DOHH2 (cell line): ENCODE data around the gene DUOXA1.
A peak's percentile ranks its signal among the peaks of the same experiment; 100 is the strongest.

Source experiments
- H3F3A ChIP-seq: fragments of 200-600 bp; sonication (generic), shearing (Covaris generic); 2 replicates; pipeline ENCODE4 v1.6.0; 2016; ENCODE audit warnings: antibody characterized with exemption, mild to moderate bottlenecking; ENCODE audit not compliant: control insufficient read depth, insufficient read depth
- H3K27ac ChIP-seq: fragments of 200-600 bp; sonication (generic); 2 replicates; pipeline ENCODE4 v1.5.1; 2014; ENCODE audit warnings: low read depth, mild to moderate bottlenecking, low read length, moderate library complexity
- H3K27me3 ChIP-seq: fragments of 200-600 bp; sonication (generic); 2 replicates; pipeline ENCODE4 v1.6.1; 2014; ENCODE audit warnings: mild to moderate bottlenecking, low read length, mixed read lengths; ENCODE audit not compliant: control insufficient read depth
- H3K36me3 ChIP-seq: fragments of 200-600 bp; sonication (generic); 2 replicates; pipeline ENCODE4 v1.6.1; 2014; ENCODE audit warnings: mild to moderate bottlenecking, low read length, moderate library complexity, mixed read lengths; ENCODE audit not compliant: control insufficient read depth
- H3K4me1 ChIP-seq: fragments of 200-600 bp; sonication (generic); 2 replicates; pipeline ENCODE4 v1.6.1; 2014; ENCODE audit warnings: mild to moderate bottlenecking, low read length, mixed read lengths; ENCODE audit not compliant: control insufficient read depth
- H3K4me2 ChIP-seq: fragments of 200-600 bp; sonication (generic); 2 replicates; pipeline ENCODE4 v1.6.0; 2014; ENCODE audit warnings: mild to moderate bottlenecking, low read length, moderate library complexity
- H3K4me3 ChIP-seq: fragments of 200-600 bp; sonication (generic); 2 replicates; pipeline ENCODE4 v1.5.1; 2014; ENCODE audit warnings: mild to moderate bottlenecking, low read length, mixed read lengths
- H3K79me2 ChIP-seq: fragments of 200-600 bp; sonication (generic); 2 replicates; pipeline ENCODE4 v1.6.1; 2014; ENCODE audit warnings: mild to moderate bottlenecking, low read length, mixed read lengths; ENCODE audit not compliant: control insufficient read depth
- H3K9me2 ChIP-seq: fragments of 200-600 bp; sonication (generic); replicated peaks from 2 replicates; pipeline ENCODE4 v1.6.1; 2014; ENCODE audit warnings: mild to moderate bottlenecking, low read length, mixed read lengths; ENCODE audit not compliant: control insufficient read depth
- H3K9me3 ChIP-seq: fragments of 200-600 bp; sonication (generic); 2 replicates; pipeline ENCODE4 v1.6.1; 2014; ENCODE audit warnings: antibody characterized with exemption, low read length, mixed read lengths; ENCODE audit not compliant: control insufficient read depth, insufficient read depth
- H4K20me1 ChIP-seq: fragments of 200-600 bp; sonication (generic); 2 replicates; pipeline ENCODE4 v1.6.0; 2014; ENCODE audit warnings: low read depth, mild to moderate bottlenecking, antibody characterized with exemption, low read length, moderate library complexity; ENCODE audit not compliant: control insufficient read depth, insufficient read depth
- EZH2phosphoT487 ChIP-seq: fragments of 200-600 bp; sonication (generic); IDR thresholded peaks from 2 replicates; pipeline ENCODE4 v1.6.1; 2017; ENCODE audit warnings: borderline replicate concordance, mild to moderate bottlenecking, antibody characterized with exemption, low read length, moderate library complexity, mixed read lengths
- TF ChIP-seq, protein P1 (sequence below): fragments of 200-600 bp; sonication (generic); IDR thresholded peaks from one replicate; pipeline ENCODE4 v1.5.1; 2014; ENCODE audit warnings: antibody characterized with exemption, mild to moderate bottlenecking, low read depth, low read length; ENCODE audit not compliant: poor library complexity, severe bottlenecking

Gene DUOXA1

DNA sequence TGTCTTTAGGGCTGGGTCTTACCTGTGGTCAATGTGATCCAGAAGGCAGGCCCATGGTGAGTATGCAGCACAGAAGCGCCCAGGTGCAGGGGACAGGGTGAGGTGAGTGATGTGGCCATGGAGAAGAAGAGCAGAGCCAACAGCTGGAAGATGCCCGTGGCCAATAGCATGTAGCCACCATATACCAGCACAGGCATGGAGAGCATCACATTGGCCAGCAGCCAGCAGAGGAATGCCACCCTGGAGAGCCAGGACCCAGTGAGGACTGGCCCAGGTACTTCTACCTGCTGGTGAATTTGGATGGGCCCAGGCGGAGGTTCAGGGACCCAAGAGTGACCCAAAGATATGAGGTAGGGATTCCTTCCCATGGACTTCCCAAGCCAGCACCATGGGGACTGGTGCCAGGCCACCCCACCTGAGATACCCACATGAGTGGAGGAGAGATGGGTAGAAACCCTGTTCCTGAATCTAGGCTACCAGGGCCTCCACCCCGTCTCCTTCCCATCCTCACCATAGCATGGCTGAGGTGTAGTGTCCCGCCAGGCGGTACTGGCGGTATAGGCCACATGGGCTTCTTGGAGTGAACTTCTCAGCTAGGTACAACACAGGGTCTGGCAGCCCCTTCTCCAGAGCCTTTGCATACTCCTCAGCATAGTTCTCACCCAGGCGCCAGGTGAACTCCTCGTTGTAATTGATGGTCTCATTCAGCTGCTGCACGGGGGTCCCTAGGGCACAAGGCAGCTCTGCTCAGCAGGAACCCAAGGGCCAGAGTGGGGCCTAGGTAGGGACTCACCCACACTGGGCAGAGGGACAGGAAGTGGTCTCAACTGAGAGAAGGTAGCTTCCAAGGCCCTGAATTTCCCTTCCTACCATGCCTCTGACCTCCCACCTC lies 9.4 kb downstream of the DUOXA1 start:
- Histone ChIP-seq H3K4me1 (peaks cover 3% of the 10 kb centered on the region; the same call in 1 of the 2 replicates), H3F3A (no peaks in the 10 kb centered on the region), H3K4me2 (no peak overlapping the region), H4K20me1 (no peaks in the 10 kb centered on the region), H3K27me3 (peaks cover 30% of the 10 kb centered on the region), H3K4me3 (no peak overlapping the region), H3K79me2 (no peaks in the 10 kb centered on the region), H3K36me3 (no peaks in the 10 kb centered on the region), H3K9me2 (no peaks in the 10 kb centered on the region), H3K9me3 (no peaks in the 10 kb centered on the region), H3K27ac (no peak overlapping the region)
- TF ChIP-seq EZH2phosphoT487 = no peak
- TF ChIP-seq, protein P1, sequence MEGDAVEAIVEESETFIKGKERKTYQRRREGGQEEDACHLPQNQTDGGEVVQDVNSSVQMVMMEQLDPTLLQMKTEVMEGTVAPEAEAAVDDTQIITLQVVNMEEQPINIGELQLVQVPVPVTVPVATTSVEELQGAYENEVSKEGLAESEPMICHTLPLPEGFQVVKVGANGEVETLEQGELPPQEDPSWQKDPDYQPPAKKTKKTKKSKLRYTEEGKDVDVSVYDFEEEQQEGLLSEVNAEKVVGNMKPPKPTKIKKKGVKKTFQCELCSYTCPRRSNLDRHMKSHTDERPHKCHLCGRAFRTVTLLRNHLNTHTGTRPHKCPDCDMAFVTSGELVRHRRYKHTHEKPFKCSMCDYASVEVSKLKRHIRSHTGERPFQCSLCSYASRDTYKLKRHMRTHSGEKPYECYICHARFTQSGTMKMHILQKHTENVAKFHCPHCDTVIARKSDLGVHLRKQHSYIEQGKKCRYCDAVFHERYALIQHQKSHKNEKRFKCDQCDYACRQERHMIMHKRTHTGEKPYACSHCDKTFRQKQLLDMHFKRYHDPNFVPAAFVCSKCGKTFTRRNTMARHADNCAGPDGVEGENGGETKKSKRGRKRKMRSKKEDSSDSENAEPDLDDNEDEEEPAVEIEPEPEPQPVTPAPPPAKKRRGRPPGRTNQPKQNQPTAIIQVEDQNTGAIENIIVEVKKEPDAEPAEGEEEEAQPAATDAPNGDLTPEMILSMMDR = no peak

DNA sequence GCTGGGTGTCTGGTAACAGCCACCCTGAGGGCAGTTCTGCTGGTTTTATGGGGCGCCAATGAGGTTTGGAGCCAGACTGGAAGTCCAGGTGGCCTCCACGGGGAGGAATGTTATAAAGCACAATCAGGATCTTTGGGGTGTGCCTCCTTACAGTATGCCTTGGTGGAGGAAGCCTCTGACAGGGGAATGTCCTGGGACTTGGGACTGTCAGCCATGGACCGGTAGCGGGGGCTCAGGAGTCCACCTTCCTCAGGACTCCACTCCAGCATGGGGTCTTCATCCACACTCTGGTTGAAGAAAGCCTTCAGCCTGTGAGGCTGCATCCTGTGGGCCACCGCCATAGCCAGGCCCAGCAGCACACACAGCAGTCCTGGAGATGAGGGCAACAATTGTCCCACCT lies 10.7 kb downstream of the DUOXA1 start:
- Histone ChIP-seq H3K4me2 (no peak overlapping the region), H3K27me3 (peaks cover 37% of the 10 kb centered on the region), H3K9me2 (no peaks in the 10 kb centered on the region)

DNA sequence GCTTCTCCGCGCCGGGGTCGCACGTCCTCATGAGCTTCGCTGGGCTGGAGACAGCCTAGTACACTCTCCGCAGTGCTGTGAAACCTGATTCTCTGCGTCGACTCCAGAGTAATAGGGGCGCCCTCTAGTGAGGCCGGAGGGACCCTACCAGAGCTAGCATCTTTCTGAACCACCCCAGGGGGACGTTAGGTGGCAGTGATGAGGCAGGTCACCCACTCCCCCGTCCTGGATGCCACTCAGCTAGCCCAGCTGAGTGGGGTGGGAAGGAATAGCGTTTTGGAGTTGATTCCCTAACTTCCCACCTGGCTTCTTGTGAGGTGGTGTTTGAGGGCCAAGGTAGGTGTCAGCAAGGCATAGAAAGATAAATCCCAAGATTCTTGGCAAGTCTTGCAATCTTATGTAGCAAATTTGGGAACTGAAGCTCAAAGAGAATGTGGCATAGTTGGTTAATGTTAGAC lies 11.5 kb downstream of the DUOXA1 start:
- TF ChIP-seq EZH2phosphoT487 = no peak
- TF ChIP-seq, protein P1 = peak; percentile 100
- Histone ChIP-seq H3K79me2 (no peaks in the 10 kb centered on the region), H3K36me3 (no peaks in the 10 kb centered on the region), H3K4me2 (peak overlapping the region; percentile 46), H4K20me1 (no peaks in the 10 kb centered on the region), H3K9me3 (no peaks in the 10 kb centered on the region), H3K4me3 (no peak overlapping the region), H3K27me3 (peaks cover 45% of the 10 kb centered on the region), H3K27ac (no peak overlapping the region), H3K4me1 (peaks cover 13% of the 10 kb centered on the region), H3F3A (no peaks in the 10 kb centered on the region), H3K9me2 (no peaks in the 10 kb centered on the region)

More for the DNA sequence above, 10.7 kb downstream of the DUOXA1 start:
- TF ChIP-seq EZH2phosphoT487 = no peak
- TF ChIP-seq, protein P1 = no peak
- Histone ChIP-seq H3K9me3 (no peaks in the 10 kb centered on the region), H3K4me3 (no peak overlapping the region), H3K27ac (no peak overlapping the region), H3K36me3 (no peaks in the 10 kb centered on the region), H3K79me2 (no peaks in the 10 kb centered on the region), H4K20me1 (no peaks in the 10 kb centered on the region), H3K4me1 (peaks cover 11% of the 10 kb centered on the region), H3F3A (no peaks in the 10 kb centered on the region)
